ENCODE data around the gene CD300H.

DNA sequence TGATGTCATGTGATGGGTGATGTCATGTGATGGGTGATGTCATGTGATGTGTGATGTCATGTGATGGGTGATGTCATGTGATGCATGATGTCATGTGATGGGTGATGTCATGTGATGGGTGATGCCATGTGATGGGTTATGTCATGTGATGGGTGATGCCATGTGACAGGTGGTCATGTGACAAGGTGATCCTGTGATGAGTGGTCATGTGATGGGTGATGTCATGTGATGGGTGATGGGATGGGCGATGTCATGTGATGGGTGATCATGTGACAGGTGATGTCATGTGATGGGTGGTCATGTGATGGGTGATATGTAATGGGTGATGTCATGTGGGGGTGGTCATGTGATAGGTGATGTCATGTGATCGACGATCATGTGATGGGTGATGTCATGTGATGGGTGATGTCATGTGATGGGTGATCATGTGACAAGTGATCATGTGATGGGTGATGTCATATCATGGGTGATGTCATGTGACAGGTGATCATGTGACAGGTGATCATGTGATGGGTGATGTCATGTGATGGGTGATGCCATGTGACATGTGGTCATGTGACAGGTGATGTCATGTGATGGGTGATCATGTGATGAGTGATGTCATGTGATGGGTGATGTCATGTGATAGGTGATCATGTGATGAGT, 53.2 kb downstream of the CD300H start:
- TF ChIP-seq POLR2AphosphoS5 (IDR thresholded peaks at IDR 0.05; ENCODE audit: borderline replicate concordance, low read depth, low read length) = no peak
- no peak for TF ChIP-seq EZH2 (IDR thresholded peaks at IDR 0.05)
